Hepatocyte (in vitro differentiated cells): ENCODE results near the gene RTF1. TPM values are rescaled to one million over a fixed set of nuclear protein-coding genes. Genes with fewer than 3 reads are reported as not detected.

Experiments
- DNase-seq: peaks from one replicate; pipeline ENCODE4 v3.0.0-alpha.2; 2016; ENCODE audit warnings: low spot score
- H2AFZ ChIP-seq: fragments of 200-600 bp; sonication (generic); 2 replicates; pipeline ENCODE4 v1.6.0; 2016; ENCODE audit warnings: antibody characterized with exemption, mild to moderate bottlenecking
- H3K27ac ChIP-seq: fragments of 200-600 bp; sonication (generic); 2 replicates; pipeline ENCODE4 v1.5.1; 2016; ENCODE audit warnings: mild to moderate bottlenecking
- H3K27me3 ChIP-seq: fragments of 200-600 bp; sonication (generic); 2 replicates; pipeline ENCODE4 v1.6.1; 2016
- H3K36me3 ChIP-seq: fragments of 200-600 bp; sonication (generic); replicated peaks from 2 replicates; pipeline ENCODE4 v1.5.1; 2016; ENCODE audit warnings: low read depth; ENCODE audit not compliant: insufficient read depth
- H3K4me1 ChIP-seq: fragments of 200-600 bp; sonication (generic); 2 replicates; pipeline ENCODE4 v1.5.1; 2016; ENCODE audit warnings: mild to moderate bottlenecking, moderate library complexity; ENCODE audit not compliant: insufficient read depth
- H3K4me2 ChIP-seq: fragments of 200-600 bp; sonication (generic); 2 replicates; pipeline ENCODE4 v1.6.0; 2016
- H3K4me3 ChIP-seq: fragments of 200-600 bp; sonication (generic); 2 replicates; pipeline ENCODE4 v1.5.1; 2016; ENCODE audit warnings: mild to moderate bottlenecking
- H3K79me2 ChIP-seq: fragments of 200-600 bp; sonication (generic); 2 replicates; pipeline ENCODE4 v1.6.0; 2017; ENCODE audit warnings: mild to moderate bottlenecking
- H3K9me2 ChIP-seq: fragments of 200-600 bp; sonication (generic); replicated peaks from 2 replicates; pipeline ENCODE4 v1.6.0; 2017; ENCODE audit warnings: mild to moderate bottlenecking; ENCODE audit not compliant: insufficient read depth
- H3K9me3 ChIP-seq: fragments of 200-600 bp; sonication (generic); 2 replicates; pipeline ENCODE4 v1.5.1; 2016; ENCODE audit warnings: low read depth, mild to moderate bottlenecking
- H4K20me1 ChIP-seq: fragments of 200-600 bp; sonication (generic); 2 replicates; pipeline ENCODE4 v1.6.0; 2016; ENCODE audit warnings: mild to moderate bottlenecking; ENCODE audit not compliant: insufficient read depth, poor library complexity, severe bottlenecking
- EZH2 ChIP-seq: fragments of 200-600 bp; sonication (generic); IDR thresholded peaks from 2 replicates; pipeline ENCODE4 v1.6.1; 2016; ENCODE audit warnings: antibody characterized with exemption, mild to moderate bottlenecking, borderline replicate concordance
- EZH2phosphoT487 ChIP-seq: fragments of 200-600 bp; sonication (generic); IDR thresholded peaks from one replicate; pipeline ENCODE4 v1.6.1; 2018; ENCODE audit warnings: antibody characterized with exemption, mild to moderate bottlenecking, low read depth, moderate library complexity; ENCODE audit not compliant: unreplicated experiment, severe bottlenecking
- WGBS: methylation state at CpG from one replicate; pipeline ENCODE4 v1.1.6; 2016; ENCODE audit warnings: low lambda C conversion rate; ENCODE audit errors: missing lambda C conversion rate; 5-methylcytosine and 5-hydroxymethylcytosine counted together
- polyA plus RNA-seq: library from polyadenylated mRNA; unstranded; fragments of >200 nt; fragmentation: Nextera tagmentation; extraction: Ambion mirVana; gene quantifications from 2 replicates; pipeline ENCODE4 v1.2.1, GENCODE V29; 2016
- total RNA-seq: library from RNA; depleted of rRNA; stranded (reverse); fragments of >200 nt; gene quantifications from 2 replicates; pipeline ENCODE4 v1.2.3, GENCODE V29; 2014
- TF ChIP-seq, protein P1 (sequence below): fragments of 200-600 bp; sonication (generic); IDR thresholded peaks from 2 replicates; pipeline ENCODE4 v1.5.1; 2016; ENCODE audit warnings: antibody characterized with exemption, mild to moderate bottlenecking; ENCODE audit not compliant: poor library complexity

The RTF1 gene
- total and polyA plus RNA-seq, 2 experiments from 2014 or later, result 34.1 to 73.4 TPM

- TF ChIP-seq, protein P1, sequence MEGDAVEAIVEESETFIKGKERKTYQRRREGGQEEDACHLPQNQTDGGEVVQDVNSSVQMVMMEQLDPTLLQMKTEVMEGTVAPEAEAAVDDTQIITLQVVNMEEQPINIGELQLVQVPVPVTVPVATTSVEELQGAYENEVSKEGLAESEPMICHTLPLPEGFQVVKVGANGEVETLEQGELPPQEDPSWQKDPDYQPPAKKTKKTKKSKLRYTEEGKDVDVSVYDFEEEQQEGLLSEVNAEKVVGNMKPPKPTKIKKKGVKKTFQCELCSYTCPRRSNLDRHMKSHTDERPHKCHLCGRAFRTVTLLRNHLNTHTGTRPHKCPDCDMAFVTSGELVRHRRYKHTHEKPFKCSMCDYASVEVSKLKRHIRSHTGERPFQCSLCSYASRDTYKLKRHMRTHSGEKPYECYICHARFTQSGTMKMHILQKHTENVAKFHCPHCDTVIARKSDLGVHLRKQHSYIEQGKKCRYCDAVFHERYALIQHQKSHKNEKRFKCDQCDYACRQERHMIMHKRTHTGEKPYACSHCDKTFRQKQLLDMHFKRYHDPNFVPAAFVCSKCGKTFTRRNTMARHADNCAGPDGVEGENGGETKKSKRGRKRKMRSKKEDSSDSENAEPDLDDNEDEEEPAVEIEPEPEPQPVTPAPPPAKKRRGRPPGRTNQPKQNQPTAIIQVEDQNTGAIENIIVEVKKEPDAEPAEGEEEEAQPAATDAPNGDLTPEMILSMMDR, result no peak
- TF ChIP-seq EZH2phosphoT487 (no peak), EZH2 (no peak)
- H3K4me2 ChIP-seq, result no peak overlapping the region
Observed at GRCh38 chr15:41487802-41488201, 70.9 kb downstream of the RTF1 start.

GRCh38 chr15:41489641-41490040, 72.7 kb downstream of the RTF1 start:
- Histone ChIP-seq H3K36me3 (no peaks in the 10 kb centered on the region), H3K4me3 (no peak overlapping the region), H3K4me1 (peaks cover 12% of the 10 kb centered on the region), H3K27me3 (peaks cover 6% of the 10 kb centered on the region), H2AFZ (no peak overlapping the region), H3K9me3 (no peaks in the 10 kb centered on the region), H3K79me2 (no peaks in the 10 kb centered on the region), H4K20me1 (no peaks in the 10 kb centered on the region), H3K4me2 (no peak overlapping the region), H3K27ac (peak overlapping the region; percentile 50), H3K9me2 (no peaks in the 10 kb centered on the region)
- TF ChIP-seq, protein P1, result no peak
- no peak for TF ChIP-seq EZH2phosphoT487
- TF ChIP-seq EZH2, result no peak
- no peak for DNase-seq
- WGBS, result 97% methylated on average over 2 of the region's 2 CpGs

More at GRCh38 chr15:41487802-41488201, 70.9 kb downstream of the RTF1 start:
- Histone ChIP-seq H3K79me2 (no peaks in the 10 kb centered on the region), H3K4me1 (peaks cover 18% of the 10 kb centered on the region), H3K27me3 (no peaks in the 10 kb centered on the region), H2AFZ (no peak overlapping the region), H3K4me3 (no peak overlapping the region), H4K20me1 (no peaks in the 10 kb centered on the region), H3K9me3 (no peaks in the 10 kb centered on the region), H3K36me3 (no peaks in the 10 kb centered on the region), H3K27ac (no peak overlapping the region), H3K9me2 (no peaks in the 10 kb centered on the region)
- DNase-seq, result no peak
- 95% methylated on average over 2 of the region's 2 CpGs for WGBS

DNA sequence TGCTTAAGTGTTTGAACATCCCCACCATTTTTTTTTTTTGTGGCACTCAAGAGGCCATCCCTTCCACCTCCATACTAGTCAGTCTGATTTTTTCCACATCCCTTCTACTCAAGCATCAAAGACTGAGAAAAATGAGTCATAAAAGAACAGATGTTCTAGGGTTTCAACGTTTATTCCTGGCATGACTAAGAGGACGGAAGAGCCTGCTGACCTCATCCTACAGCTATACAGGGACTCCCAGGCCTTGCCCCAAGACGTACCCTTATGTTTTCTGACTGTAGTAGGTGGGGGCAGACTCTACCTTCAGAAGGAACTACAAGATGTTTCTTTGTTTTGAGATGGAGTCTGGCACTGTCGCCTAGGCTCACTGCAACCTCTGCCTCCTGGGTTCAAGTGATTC, 73.5 kb downstream of the RTF1 start:
- no peaks in the 10 kb centered on the region for H4K20me1 ChIP-seq
- no peak overlapping the region for H3K4me3 ChIP-seq
- no peaks in the 10 kb centered on the region for H3K79me2 ChIP-seq
- peaks cover 12% of the 10 kb centered on the region for H3K27me3 ChIP-seq
- TF ChIP-seq EZH2 (no peak), EZH2phosphoT487 (no peak)
- TF ChIP-seq, protein P1, result no peak
- peak overlapping the region; percentile 51 for H3K27ac ChIP-seq
- no peaks in the 10 kb centered on the region for H3K36me3 ChIP-seq
- whole genome bisulfite sequencing, result 43% methylated on average over 4 of the region's 4 CpGs
- DNase-seq, result peak; percentile 71
- no peaks in the 10 kb centered on the region for H3K9me3 ChIP-seq
- peaks cover 12% of the 10 kb centered on the region for H3K4me1 ChIP-seq
- H3K4me2 ChIP-seq, result no peak overlapping the region
- H3K9me2 ChIP-seq, result no peaks in the 10 kb centered on the region
- H2AFZ ChIP-seq, result no peak overlapping the region

GRCh38 chr15:41491889-41492288, 75.0 kb downstream of the RTF1 start:
- H3K27ac ChIP-seq, result no peak overlapping the region
- no peak for TF ChIP-seq EZH2
- TF ChIP-seq, protein P1, result no peak
- no peak for TF ChIP-seq EZH2phosphoT487
- no peak overlapping the region for H2AFZ ChIP-seq
- DNase-seq, result no peak
- H3K9me2 ChIP-seq, result no peaks in the 10 kb centered on the region
- peaks cover 1% of the 10 kb centered on the region for H3K79me2 ChIP-seq
- peaks cover 19% of the 10 kb centered on the region for H3K27me3 ChIP-seq
- H3K4me3 ChIP-seq, result no peak overlapping the region
- no peaks in the 10 kb centered on the region for H3K36me3 ChIP-seq
- WGBS, result 88% methylated on average over 4 of the region's 4 CpGs
- H3K4me1 ChIP-seq, result peaks cover 19% of the 10 kb centered on the region
- H3K4me2 ChIP-seq, result no peak overlapping the region
- no peaks in the 10 kb centered on the region for H3K9me3 ChIP-seq
- no peaks in the 10 kb centered on the region for H4K20me1 ChIP-seq
